BLaER1 (cell line): ENCODE measurements around the gene SHANK1.
"Not testable (repeated sequence)": the region's sequence is repeated elsewhere in the genome, so short reads cannot be mapped to it uniquely, and the experiment has no call there.

Experiments used
- H3K27ac ChIP-seq: shearing (Covaris generic); formaldehyde crosslinking; 2 replicates; pipeline ENCODE4 v1.8.1; 2022
- H3K27me3 ChIP-seq: shearing (Covaris generic); formaldehyde crosslinking; 2 replicates; pipeline ENCODE4 v1.8.1; 2022
- H3K36me3 ChIP-seq: shearing (Covaris generic); formaldehyde crosslinking; 2 replicates; pipeline ENCODE4 v1.8.1; 2022
- H3K4me1 ChIP-seq: shearing (Covaris generic); formaldehyde crosslinking; 2 replicates; pipeline ENCODE4 v1.8.1; 2022
- H3K4me2 ChIP-seq: shearing (Covaris generic); formaldehyde crosslinking; 2 replicates; pipeline ENCODE4 v1.8.1; 2022
- H3K4me3 ChIP-seq: shearing (Covaris generic); formaldehyde crosslinking; 2 replicates; pipeline ENCODE4 v1.8.1; 2022
- H3K9ac ChIP-seq: shearing (Covaris generic); formaldehyde crosslinking; 2 replicates; pipeline ENCODE4 v1.8.1; 2022
- H3K9me3 ChIP-seq: shearing (Covaris generic); formaldehyde crosslinking; 2 replicates; pipeline ENCODE4 v1.8.1; 2022
- H4K20me1 ChIP-seq: shearing (Covaris generic); formaldehyde crosslinking; 2 replicates; pipeline ENCODE4 v1.8.1; 2022
- Cebpa-rat ChIP-seq: shearing (Covaris generic); IDR thresholded peaks from 2 replicates; pipeline ENCODE4 v1.8.1; 2022

SHANK1 gene

DNA sequence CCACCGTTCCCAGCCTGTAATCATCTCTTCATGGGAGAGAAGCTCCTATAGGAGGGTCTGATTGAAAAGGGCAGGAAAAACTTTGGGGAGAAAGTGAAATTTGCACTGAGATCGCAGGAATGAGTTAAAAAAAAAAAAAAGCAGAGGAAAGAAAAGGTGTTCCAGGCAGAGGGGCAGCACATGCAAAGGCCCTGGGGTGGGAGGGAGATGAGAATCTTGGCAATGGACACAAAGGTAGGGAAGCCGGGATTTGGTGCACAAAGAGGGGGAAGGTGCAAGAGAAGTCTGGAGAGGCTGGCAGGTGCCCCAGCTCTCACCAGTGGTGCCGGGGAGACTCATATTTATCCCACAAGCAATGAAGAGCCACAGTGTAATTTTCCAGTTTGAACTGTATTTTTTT lies 34.3 kb upstream of the SHANK1 start:
- Histone ChIP-seq H3K36me3 (no peaks in the 10 kb centered on the region), H3K27me3 (no peaks in the 10 kb centered on the region), H3K9me3 (no peaks in the 10 kb centered on the region), H3K4me1 (peaks cover 18% of the 10 kb centered on the region), H4K20me1 (no peaks in the 10 kb centered on the region), H3K9ac (no peak overlapping the region), H3K4me2 (no peak overlapping the region), H3K4me3 (no peak overlapping the region), H3K27ac (no peak overlapping the region)
- no peak for TF ChIP-seq Cebpa-rat

DNA sequence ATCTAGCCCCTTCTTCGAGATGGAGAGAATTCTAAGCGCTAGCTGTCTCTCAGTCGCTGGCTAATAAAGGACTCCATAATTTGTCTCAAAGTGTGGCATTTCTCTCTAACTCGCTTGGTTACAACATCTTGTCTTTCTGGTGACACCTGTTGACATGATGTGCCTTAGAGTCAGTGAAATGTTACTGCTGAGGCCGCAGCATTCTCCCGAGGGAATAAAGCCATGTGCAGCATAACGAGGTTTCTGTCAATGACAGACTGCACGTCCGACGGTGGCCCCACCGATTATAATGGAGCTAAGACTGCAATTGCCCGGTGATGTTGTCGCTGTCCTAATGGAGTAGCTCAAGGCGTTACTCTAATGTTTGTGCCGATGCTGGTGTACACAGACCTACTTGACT lies 30.4 kb upstream of the SHANK1 start:
- H3K4me1 ChIP-seq: peaks cover 21% of the 10 kb centered on the region
- H3K36me3 ChIP-seq: no peaks in the 10 kb centered on the region
- 0 out of 2 replicates have a peak, but pooled peaks have one; percentile 11 for TF ChIP-seq Cebpa-rat
- peak overlapping the region; percentile 61 for H3K4me2 ChIP-seq
- H3K9ac ChIP-seq: no peak overlapping the region
- H4K20me1 ChIP-seq: no peaks in the 10 kb centered on the region
- H3K27me3 ChIP-seq: no peaks in the 10 kb centered on the region
- no peak overlapping the region for H3K27ac ChIP-seq
- H3K9me3 ChIP-seq: no peaks in the 10 kb centered on the region
- no peak overlapping the region for H3K4me3 ChIP-seq

DNA sequence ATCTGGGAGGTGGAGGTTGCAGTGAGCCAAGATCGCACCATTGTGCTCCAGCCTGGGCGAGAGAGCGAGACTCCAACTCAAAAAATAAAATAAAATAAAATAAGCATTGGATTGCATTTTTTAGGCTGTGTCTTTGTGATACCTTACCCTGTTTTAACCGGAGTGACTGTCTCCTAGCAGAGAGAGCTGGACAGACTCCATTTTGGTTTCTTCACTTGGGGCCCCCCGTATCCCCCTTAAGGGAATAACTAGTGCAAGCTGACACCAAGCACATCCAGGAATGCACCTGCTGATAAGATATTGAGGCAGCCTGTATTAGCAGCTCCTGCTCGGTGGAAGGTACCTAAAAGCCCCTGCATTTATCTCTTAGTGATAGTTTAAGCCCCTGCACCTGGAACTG lies 29.9 kb upstream of the SHANK1 start:
- H3K9me3 ChIP-seq: no peaks in the 10 kb centered on the region
- peak overlapping the region; percentile 61 for H3K4me2 ChIP-seq
- no peaks in the 10 kb centered on the region for H4K20me1 ChIP-seq
- no peak overlapping the region for H3K9ac ChIP-seq
- H3K4me3 ChIP-seq: no peak overlapping the region
- H3K27ac ChIP-seq: no peak overlapping the region
- H3K4me1 ChIP-seq: peaks cover 21% of the 10 kb centered on the region
- no peaks in the 10 kb centered on the region for H3K27me3 ChIP-seq
- TF ChIP-seq Cebpa-rat: no peak
- no peaks in the 10 kb centered on the region for H3K36me3 ChIP-seq

DNA sequence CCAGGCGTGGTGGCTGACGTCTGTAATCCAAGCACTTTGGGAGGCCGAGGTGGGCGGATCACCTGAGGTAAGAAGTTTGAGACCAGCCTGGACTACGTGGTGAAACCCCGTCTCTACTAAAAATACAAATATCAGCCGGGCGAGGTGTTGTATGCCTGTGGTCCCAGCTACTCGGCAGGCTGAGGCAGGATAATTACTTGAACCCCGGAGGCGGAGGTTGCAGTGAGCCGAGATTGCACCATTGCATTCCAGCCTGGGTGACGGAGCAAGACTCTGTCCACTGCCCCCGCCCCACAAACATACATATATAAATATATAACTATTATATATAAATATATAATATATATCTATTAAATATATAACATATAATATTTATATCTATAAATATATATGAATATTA lies 27.5 kb upstream of the SHANK1 start:
- H4K20me1 ChIP-seq, H3K36me3 ChIP-seq, H3K4me3 ChIP-seq, H3K4me2 ChIP-seq, H3K27ac ChIP-seq, H3K9ac ChIP-seq, H3K27me3 ChIP-seq, H3K9me3 ChIP-seq: not testable (repeated sequence)
- peaks cover 21% of the 10 kb centered on the region for H3K4me1 ChIP-seq

DNA sequence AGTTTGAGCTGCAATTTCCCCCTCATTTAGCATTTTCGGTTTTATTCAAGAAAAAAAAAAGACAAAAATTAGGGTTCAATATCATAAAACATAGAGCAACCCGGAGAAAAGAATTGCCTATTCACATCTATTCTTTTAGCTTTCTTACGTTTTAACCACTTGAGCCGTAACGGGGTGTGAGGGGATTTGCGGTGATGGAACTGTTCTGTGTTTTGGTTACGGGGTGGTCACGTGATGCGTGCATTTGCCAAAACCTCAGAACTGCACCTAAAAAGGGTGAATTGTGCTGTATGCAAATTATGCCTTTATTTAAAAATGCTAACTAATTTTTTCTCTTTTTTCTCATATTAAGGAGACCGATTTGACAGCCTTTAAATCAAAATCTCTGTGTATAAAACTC lies 25.6 kb upstream of the SHANK1 start:
- no peaks in the 10 kb centered on the region for H3K9me3 ChIP-seq
- no peak for TF ChIP-seq Cebpa-rat
- H3K27me3 ChIP-seq: no peaks in the 10 kb centered on the region
- no peak overlapping the region for H3K27ac ChIP-seq
- H3K4me3 ChIP-seq: no peak overlapping the region
- H3K9ac ChIP-seq: no peak overlapping the region
- peaks cover 16% of the 10 kb centered on the region for H3K4me1 ChIP-seq
- H3K36me3 ChIP-seq: no peaks in the 10 kb centered on the region
- no peaks in the 10 kb centered on the region for H4K20me1 ChIP-seq
- no peak overlapping the region for H3K4me2 ChIP-seq

DNA sequence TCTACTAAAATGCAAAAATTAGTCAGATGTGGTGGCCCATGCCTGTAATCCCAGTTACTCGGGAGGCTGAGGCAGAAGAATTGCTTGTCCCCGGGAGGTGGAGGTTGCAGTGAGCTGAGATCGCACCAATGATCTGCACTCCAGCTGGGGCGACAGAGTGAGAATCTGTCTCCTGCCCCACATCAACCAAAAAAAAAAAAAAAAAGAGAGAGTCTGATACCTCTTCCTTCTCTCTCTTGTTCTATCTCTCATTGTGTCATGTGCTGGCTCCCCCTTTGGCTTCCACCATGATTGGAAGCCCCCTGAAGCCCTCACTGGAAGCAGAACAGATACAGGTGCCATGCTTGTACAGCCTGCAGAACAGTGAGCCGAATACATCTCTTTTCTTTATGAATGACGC lies 23.9 kb upstream of the SHANK1 start:
- no peak for TF ChIP-seq Cebpa-rat

DNA sequence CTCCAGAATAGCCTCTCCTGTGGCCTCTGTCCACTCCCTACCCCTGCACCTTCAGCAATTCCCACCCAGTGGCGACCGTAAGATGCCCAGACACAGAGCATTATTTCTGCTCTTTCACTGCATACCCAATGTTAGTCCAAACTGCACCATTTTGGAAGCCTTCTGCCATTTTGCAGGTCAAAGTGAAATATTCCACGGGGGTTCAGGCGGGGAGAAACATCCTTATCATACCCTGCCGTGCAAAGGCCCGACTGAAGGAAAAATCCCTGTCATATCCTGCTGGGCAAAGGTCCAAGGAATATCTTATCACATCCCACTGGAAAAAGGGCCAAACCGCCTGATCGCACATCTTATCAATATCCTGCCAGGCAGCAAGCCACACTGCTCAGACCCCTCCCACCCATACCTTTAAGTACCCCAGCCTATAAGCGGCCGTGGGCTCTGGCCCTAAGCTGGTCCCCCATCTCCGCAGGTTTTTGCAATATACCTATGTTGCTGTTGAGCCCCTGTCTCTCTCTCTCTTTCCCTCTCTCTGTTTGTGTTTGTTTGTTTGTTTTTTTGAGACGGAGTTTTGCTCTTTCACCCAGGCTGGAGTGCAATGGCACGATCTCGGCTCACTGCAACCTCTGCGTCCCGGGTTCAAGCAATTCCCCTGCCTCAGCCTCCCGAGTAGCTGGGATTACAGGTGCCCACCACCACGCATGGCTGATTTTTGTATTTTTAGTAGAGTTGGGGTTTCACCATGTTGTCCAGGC lies 21.8 kb upstream of the SHANK1 start:
- Histone ChIP-seq H4K20me1 (no peaks in the 10 kb centered on the region), H3K36me3 (no peaks in the 10 kb centered on the region), H3K27ac (no peak overlapping the region), H3K4me1 (peaks cover 20% of the 10 kb centered on the region), H3K27me3 (no peaks in the 10 kb centered on the region), H3K4me2 (no peak overlapping the region), H3K9me3 (no peaks in the 10 kb centered on the region), H3K4me3 (no peak overlapping the region), H3K9ac (no peak overlapping the region)
- no peak for TF ChIP-seq Cebpa-rat

More for the DNA sequence above, 23.9 kb upstream of the SHANK1 start:
- Histone ChIP-seq H4K20me1 (no peaks in the 10 kb centered on the region), H3K4me1 (peaks cover 16% of the 10 kb centered on the region), H3K4me2 (no peak overlapping the region), H3K27me3 (no peaks in the 10 kb centered on the region), H3K4me3 (no peak overlapping the region), H3K27ac (no peak overlapping the region), H3K9me3 (no peaks in the 10 kb centered on the region), H3K9ac (no peak overlapping the region), H3K36me3 (no peaks in the 10 kb centered on the region)

DNA sequence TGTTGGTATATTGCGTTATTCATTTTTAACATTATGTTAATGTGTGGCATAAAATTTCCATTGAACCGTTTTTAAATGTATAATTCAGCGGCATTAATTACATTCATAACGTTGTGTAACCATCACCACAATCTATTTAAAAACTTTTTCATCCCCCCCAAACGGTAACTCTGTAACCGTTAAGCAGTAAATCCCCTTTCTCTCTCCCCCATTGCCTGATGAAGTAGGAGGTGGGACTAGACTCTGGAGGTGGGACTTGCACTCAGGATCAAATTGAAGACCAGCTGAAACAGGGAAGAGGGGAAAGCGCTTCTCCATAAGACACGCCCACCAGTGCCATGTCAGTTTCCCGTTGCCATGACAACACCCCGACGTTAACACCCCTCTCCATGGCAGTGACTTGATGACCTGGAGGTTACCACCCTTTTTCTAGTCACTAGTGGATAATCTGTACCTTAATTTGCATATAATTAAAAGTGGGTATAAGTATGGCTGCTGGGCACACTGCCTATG lies 20.4 kb upstream of the SHANK1 start:
- Histone ChIP-seq H3K27ac (no peak overlapping the region), H3K36me3 (no peaks in the 10 kb centered on the region), H3K4me1 (peaks cover 20% of the 10 kb centered on the region), H4K20me1 (no peaks in the 10 kb centered on the region), H3K27me3 (no peaks in the 10 kb centered on the region), H3K4me2 (no peak overlapping the region), H3K9me3 (no peaks in the 10 kb centered on the region), H3K9ac (no peak overlapping the region), H3K4me3 (no peak overlapping the region)
- no peak for TF ChIP-seq Cebpa-rat

DNA sequence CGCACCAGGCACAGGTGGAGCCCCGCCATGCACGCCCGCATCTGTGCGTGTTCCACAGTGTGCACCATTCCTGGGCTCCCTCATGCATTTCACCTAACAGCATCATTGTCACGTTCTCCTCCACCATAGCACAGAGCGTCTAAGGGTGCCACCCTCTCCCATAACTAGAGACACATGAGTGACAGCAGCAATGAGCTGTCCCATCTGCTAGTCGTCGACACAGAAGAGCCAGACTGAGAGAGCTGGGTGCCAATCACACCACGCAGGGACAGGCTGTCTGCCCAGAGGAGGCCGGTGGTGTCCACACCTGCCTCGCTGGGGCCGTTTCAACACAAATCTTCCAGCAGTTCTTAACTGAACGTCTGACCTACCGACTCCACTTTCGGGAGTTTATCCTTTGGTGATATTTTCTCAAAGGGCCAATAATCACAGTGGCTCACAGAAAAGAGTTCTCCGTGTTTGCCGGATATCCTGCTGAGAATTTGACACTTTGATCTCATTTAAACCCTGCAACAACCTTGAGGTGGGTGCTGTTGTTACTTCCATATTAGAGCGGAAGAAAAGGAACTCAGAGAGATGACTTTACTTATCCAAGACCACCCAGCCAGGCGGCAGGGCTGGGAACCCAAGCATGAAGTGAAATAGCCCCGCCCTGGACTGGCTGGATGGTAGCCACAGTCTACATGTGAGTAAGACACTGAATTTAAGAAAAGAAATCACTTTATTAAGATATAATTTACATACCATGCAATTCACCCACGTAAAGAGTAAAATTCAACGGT lies 19.7 kb upstream of the SHANK1 start:
- Histone ChIP-seq H3K27me3 (no peaks in the 10 kb centered on the region), H4K20me1 (no peaks in the 10 kb centered on the region), H3K9me3 (no peaks in the 10 kb centered on the region), H3K9ac (no peak overlapping the region), H3K27ac (no peak overlapping the region), H3K4me3 (no peak overlapping the region), H3K4me2 (peak overlapping the region; percentile 11; the same call in 1 of the 2 replicates), H3K4me1 (peaks cover 20% of the 10 kb centered on the region), H3K36me3 (no peaks in the 10 kb centered on the region)
- no peak for TF ChIP-seq Cebpa-rat

DNA sequence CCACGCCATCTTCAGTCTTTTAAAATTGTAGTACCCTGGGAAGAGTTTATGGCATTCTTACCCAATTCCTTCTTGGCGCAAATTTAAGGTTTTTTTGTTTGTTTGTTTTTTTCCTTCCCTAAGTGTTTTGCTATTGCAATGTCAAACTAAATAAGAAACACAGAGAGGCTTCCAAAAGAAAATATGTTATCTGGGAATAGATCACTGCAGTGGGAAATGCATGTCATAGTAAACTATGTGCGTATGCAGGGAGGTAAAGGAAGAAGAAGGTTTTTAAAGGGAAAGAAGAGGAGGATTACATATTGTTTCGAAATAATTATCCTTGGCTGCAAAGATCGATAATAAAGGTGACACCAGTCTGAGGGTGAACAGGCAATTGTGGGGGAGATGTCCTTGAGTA lies 16.7 kb upstream of the SHANK1 start:
- no peaks in the 10 kb centered on the region for H3K9me3 ChIP-seq
- TF ChIP-seq Cebpa-rat: no peak
- H3K9ac ChIP-seq: no peak overlapping the region
- H3K4me3 ChIP-seq: no peak overlapping the region
- peaks cover 20% of the 10 kb centered on the region for H3K4me1 ChIP-seq
- no peak overlapping the region for H3K27ac ChIP-seq
- H3K36me3 ChIP-seq: no peaks in the 10 kb centered on the region
- no peaks in the 10 kb centered on the region for H3K27me3 ChIP-seq
- H3K4me2 ChIP-seq: no peak overlapping the region
- H4K20me1 ChIP-seq: no peaks in the 10 kb centered on the region
